AG08396 (cell line): ENCODE measurements around the gene VAPA.
"Not testable (repeated sequence)": the region's sequence is repeated elsewhere in the genome, so short reads cannot be mapped to it uniquely, and the experiment has no call there.

Experiments
- DNase-seq: peaks from one replicate; pipeline ENCODE4 v3.0.0; 2012; ENCODE audit warnings: low spot score, mixed read lengths

VAPA gene

GRCh38 chr18:9886005-9886348 lies 27.8 kb upstream of the VAPA start:
- no peak for DNase-seq

- DNase-seq: no peak
Observed at GRCh38 chr18:9887992-9888391, 25.8 kb upstream of the VAPA start.

- no peak for DNase-seq
Observed at GRCh38 chr18:9890196-9890595, 23.6 kb upstream of the VAPA start.

GRCh38 chr18:9890957-9891356 lies 22.9 kb upstream of the VAPA start:
- no peak for DNase-seq

- not testable (repeated sequence) for DNase-seq
Observed at GRCh38 chr18:9891515-9891914, 22.3 kb upstream of the VAPA start.

GRCh38 chr18:9894454-9895068 lies 19.3 kb upstream of the VAPA start:
- no peak for DNase-seq

GRCh38 chr18:9897129-9897528 lies 16.7 kb upstream of the VAPA start:
- no peak for DNase-seq

GRCh38 chr18:9897787-9898291 lies 16.0 kb upstream of the VAPA start:
- not testable (repeated sequence) for DNase-seq

GRCh38 chr18:9898792-9899549 lies 14.8 kb upstream of the VAPA start:
- no peak for DNase-seq

GRCh38 chr18:9899550-9899930 lies 14.3 kb upstream of the VAPA start:
- DNase-seq: not testable (repeated sequence)

GRCh38 chr18:9900699-9901098 lies 13.1 kb upstream of the VAPA start:
- DNase-seq: no peak

- DNase-seq: no peak
Observed at GRCh38 chr18:9901377-9901776, 12.4 kb upstream of the VAPA start.

GRCh38 chr18:9902264-9902663 lies 11.6 kb upstream of the VAPA start:
- DNase-seq: not testable (repeated sequence)

- DNase-seq: no peak
Observed at GRCh38 chr18:9902832-9903231, 11.0 kb upstream of the VAPA start.

GRCh38 chr18:9905401-9905922 lies 8.4 kb upstream of the VAPA start:
- DNase-seq: no peak

GRCh38 chr18:9906481-9906880 lies 7.3 kb upstream of the VAPA start:
- no peak for DNase-seq

- no peak for DNase-seq
Observed at GRCh38 chr18:9907867-9908266, 5.9 kb upstream of the VAPA start.

- no peak for DNase-seq
Observed at GRCh38 chr18:9910071-9910470, 3.7 kb upstream of the VAPA start.

- no peak for DNase-seq
Observed at GRCh38 chr18:9910661-9911060, 3.2 kb upstream of the VAPA start.

- DNase-seq: no peak
Observed at GRCh38 chr18:9911226-9911625, 2.6 kb upstream of the VAPA start.

GRCh38 chr18:9912285-9912684 lies 1.5 kb upstream of the VAPA start:
- DNase-seq: not testable (repeated sequence)

GRCh38 chr18:9913151-9913525 lies 678 bp upstream of the VAPA start:
- DNase-seq: no peak

- DNase-seq: no peak
Observed at GRCh38 chr18:9914334-9914583, 443 bp downstream of the VAPA start.
